RCC 7860 (cell line): Measurements from ENCODE around the gene TFCP2.

ENCODE experiments used
- DNase-seq: peaks from one replicate; pipeline ENCODE4 v3.0.0-alpha.2; 2015; ENCODE audit warnings: low spot score
- FAIRE-seq: peaks from 2 replicates; lab custom pipeline; 2012; peaks lifted over from hg19 to GRCh38; lab: Jason Lieb, UNC

Gene TFCP2

GRCh38 chr12:51197736-51198567, 25.0 kb upstream of the TFCP2 start:
- FAIRE-seq (no peak), DNase-seq (no peak)

- no peak for FAIRE-seq
- DNase-seq: no peak
Measured at GRCh38 chr12:51196547-51196946, 23.6 kb upstream of the TFCP2 start.

GRCh38 chr12:51195841-51196240, 22.9 kb upstream of the TFCP2 start:
- FAIRE-seq (no peak), DNase-seq (no peak)

GRCh38 chr12:51192284-51192671, 19.3 kb upstream of the TFCP2 start:
- FAIRE-seq (no peak), DNase-seq (no peak)

GRCh38 chr12:51191516-51192283, 18.8 kb upstream of the TFCP2 start:
- FAIRE-seq: no peak

GRCh38 chr12:51190820-51191219, 17.9 kb upstream of the TFCP2 start:
- no peak for FAIRE-seq
- no peak for DNase-seq

More at GRCh38 chr12:51191516-51192283, 18.8 kb upstream of the TFCP2 start:
- DNase-seq: no peak

GRCh38 chr12:51189790-51190355, 16.9 kb upstream of the TFCP2 start:
- FAIRE-seq (no peak), DNase-seq (no peak)

GRCh38 chr12:51188359-51189051, 15.6 kb upstream of the TFCP2 start:
- FAIRE-seq (no peak), DNase-seq (no peak)

GRCh38 chr12:51187370-51187987, 14.5 kb upstream of the TFCP2 start:
- DNase-seq (no peak), FAIRE-seq (no peak)

GRCh38 chr12:51186465-51187085, 13.6 kb upstream of the TFCP2 start:
- DNase-seq (no peak), FAIRE-seq (no peak)

GRCh38 chr12:51185171-51185717, 12.3 kb upstream of the TFCP2 start:
- DNase-seq: no peak
- no peak for FAIRE-seq

GRCh38 chr12:51183816-51184215, 10.9 kb upstream of the TFCP2 start:
- DNase-seq (no peak), FAIRE-seq (no peak)

- DNase-seq (no peak), FAIRE-seq (no peak)
Measured at GRCh38 chr12:51183349-51183748, 10.4 kb upstream of the TFCP2 start.

GRCh38 chr12:51181558-51181957, 8.6 kb upstream of the TFCP2 start:
- DNase-seq (no peak), FAIRE-seq (no peak)

GRCh38 chr12:51177897-51178296, 5.0 kb upstream of the TFCP2 start:
- FAIRE-seq (no peak), DNase-seq (no peak)

GRCh38 chr12:51174501-51174900, 1.6 kb upstream of the TFCP2 start:
- DNase-seq (no peak), FAIRE-seq (no peak)

- no peak for DNase-seq
Measured at GRCh38 chr12:51171884-51172514, 936 bp downstream of the TFCP2 start.

GRCh38 chr12:51163795-51164194, 9.1 kb downstream of the TFCP2 start:
- FAIRE-seq: no peak
- no peak for DNase-seq

More at GRCh38 chr12:51171884-51172514, 936 bp downstream of the TFCP2 start:
- FAIRE-seq: no peak

- FAIRE-seq (no peak), DNase-seq (no peak)
Measured at GRCh38 chr12:51162217-51162616, 10.7 kb downstream of the TFCP2 start.
